SK-N-SH (cell line): Measurements from ENCODE around the gene ARID1B. TPM values are rescaled to one million over a fixed set of nuclear protein-coding genes. Genes with fewer than 3 reads are reported as not detected.

ENCODE experiments used
- CTCF ChIA-PET: fragments of 300-600, 350-600 bp; formaldehyde crosslinking; extraction: SDS; loops from one replicate; lab custom pipeline; 2021; lab: Yijun Ruan, JAX
- POLR2A ChIA-PET: fragments of 350-600 bp; sonication (Branson Sonifier 250); formaldehyde crosslinking; extraction: SDS; loops from one replicate; lab custom pipeline; 2020; ENCODE audit warnings: antibody characterized with exemption, inconsistent platforms; lab: Yijun Ruan, JAX
- DNase-seq: peaks from one replicate; pipeline ENCODE4 v3.0.0; 2012
- H2AFZ ChIP-seq: fragments of 200-600 bp; sonication (generic); 2 replicates; pipeline ENCODE4 v1.8.1; 2016; ENCODE audit warnings: antibody characterized with exemption, mild to moderate bottlenecking, low read depth
- H3F3A ChIP-seq: fragments of 200-600 bp; sonication (generic); replicated peaks from 2 replicates; pipeline ENCODE3; 2016; ENCODE audit warnings: antibody characterized with exemption, mild to moderate bottlenecking; ENCODE audit not compliant: insufficient read depth
- H3K27ac ChIP-seq, 2 experiments: fragments of 200-500 bp in 1 of 2; fragments of 200-600 bp in 1 of 2; sonication (Bioruptor generic) in 1 of 2; sonication (generic), shearing (Covaris generic) in 1 of 2; 2 replicates each; pipeline versions ENCODE4 v1.5.1 to v1.6.1; 2014 to 2016; ENCODE audit warnings: low read depth in 2 of 2, inconsistent platforms in 1 of 2, low read length in 1 of 2, mild to moderate bottlenecking in 1 of 2, mixed read lengths in 1 of 2
- H3K27me3 ChIP-seq: fragments of 200-600 bp; sonication (generic), shearing (Covaris generic); 2 replicates; pipeline ENCODE4 v1.6.1; 2016; ENCODE audit warnings: mixed run types; ENCODE audit not compliant: insufficient read depth
- H3K36me3 ChIP-seq, 2 experiments: fragments of 200-500 bp in 1 of 2; fragments of 200-600 bp in 1 of 2; sonication (Bioruptor generic) in 1 of 2; sonication (generic) in 1 of 2; replicated peaks in 1 of 2; 2 replicates each; pipeline versions ENCODE3 to v1.5.1; 2014 to 2016; ENCODE audit warnings: low read length in 1 of 2, mild to moderate bottlenecking in 1 of 2; ENCODE audit not compliant: insufficient read depth in 2 of 2, control insufficient read depth in 1 of 2
- H3K4me1 ChIP-seq, 2 experiments: fragments of 200-500 bp in 1 of 2; fragments of 200-600 bp in 1 of 2; sonication (Bioruptor generic) in 1 of 2; sonication (generic), shearing (Covaris generic) in 1 of 2; 2 replicates each; pipeline versions ENCODE4 v1.5.1 to v1.6.1; 2014 to 2016; ENCODE audit warnings: low read depth in 1 of 2, low read length in 1 of 2, mixed run types in 1 of 2; ENCODE audit not compliant: insufficient read depth in 2 of 2, control insufficient read depth in 1 of 2
- H3K4me2 ChIP-seq: fragments of 200-600 bp; sonication (generic), shearing (Covaris generic); 2 replicates; pipeline ENCODE4 v1.6.1; 2017; ENCODE audit warnings: mixed run types
- H3K4me3 ChIP-seq, 2 experiments: fragments of 200-500 bp in 1 of 2; fragments of 200-600 bp in 1 of 2; sonication (Bioruptor generic) in 1 of 2; sonication (generic), shearing (Covaris generic) in 1 of 2; 2 replicates each; pipeline versions ENCODE4 v1.5.1 to v1.8.1; 2014 to 2016; ENCODE audit warnings: low read depth in 2 of 2, inconsistent platforms in 1 of 2, low read length in 1 of 2, mild to moderate bottlenecking in 1 of 2, mixed read lengths in 1 of 2, moderate library complexity in 1 of 2
- H3K79me2 ChIP-seq: fragments of 200-600 bp; sonication (generic); 2 replicates; pipeline ENCODE4 v1.8.1; 2017; ENCODE audit warnings: mild to moderate bottlenecking; ENCODE audit not compliant: insufficient read depth
- H3K9ac ChIP-seq: fragments of 200-600 bp; sonication (generic); 2 replicates; pipeline ENCODE4 v1.6.1; 2017; ENCODE audit warnings: mixed run types
- H3K9me2 ChIP-seq: fragments of 200-600 bp; sonication (generic); 2 replicates; pipeline ENCODE4 v1.6.1; 2017; ENCODE audit warnings: mixed run types
- H3K9me3 ChIP-seq: fragments of 200-600 bp; sonication (generic); 2 replicates; pipeline ENCODE4 v1.6.1; 2017; ENCODE audit warnings: mixed run types, mild to moderate bottlenecking, moderate library complexity
- H4K20me1 ChIP-seq: fragments of 200-600 bp; sonication (generic); 2 replicates; pipeline ENCODE4 v1.6.1; 2017; ENCODE audit warnings: mild to moderate bottlenecking, mixed run types; ENCODE audit not compliant: insufficient read depth
- ELF1 ChIP-seq: IDR thresholded peaks from 2 replicates; pipeline ENCODE4 v1.4.0; 2012
- EP300 ChIP-seq, 2 experiments: IDR thresholded peaks; 2 replicates each; pipeline versions ENCODE4 v1.4.0 to v1.6.1; 2012; ENCODE audit warnings: borderline replicate concordance in 1 of 2, low read depth in 1 of 2, low read length in 1 of 2
- FOSL2 ChIP-seq: IDR thresholded peaks from 2 replicates; pipeline ENCODE4 v1.4.0; 2012; ENCODE audit warnings: low read depth, mild to moderate bottlenecking, moderate library complexity, borderline replicate concordance
- GABPA ChIP-seq: IDR thresholded peaks from 2 replicates; pipeline ENCODE4 v1.4.0; 2012; ENCODE audit warnings: low read depth, mild to moderate bottlenecking
- MEF2A ChIP-seq: IDR thresholded peaks from 2 replicates; pipeline ENCODE4 v1.4.0; 2012; ENCODE audit warnings: low read depth, borderline replicate concordance
- MXI1 ChIP-seq: IDR thresholded peaks from 2 replicates; pipeline ENCODE4 v1.6.1; 2012; ENCODE audit warnings: mild to moderate bottlenecking, low read depth, low read length, improper control_type of control experiment
- NRF1 ChIP-seq: IDR thresholded peaks from 2 replicates; pipeline ENCODE4 v1.6.1; 2012; ENCODE audit warnings: low read depth, mild to moderate bottlenecking, low read length
- POLR2AphosphoS5 ChIP-seq: IDR thresholded peaks from 2 replicates; pipeline ENCODE4 v1.6.1; 2012; ENCODE audit warnings: low read depth, low read length
- RAD21 ChIP-seq: IDR thresholded peaks from 2 replicates; pipeline ENCODE4 v1.6.1; 2012; ENCODE audit warnings: mild to moderate bottlenecking, low read length
- RCOR1 ChIP-seq: fragments of 150-350 bp; IDR thresholded peaks from 2 replicates; pipeline ENCODE4 v1.6.1; 2017; ENCODE audit warnings: antibody characterized with exemption, low read length
- RFX5 ChIP-seq: IDR thresholded peaks from 2 replicates; pipeline ENCODE4 v1.6.1; 2012; ENCODE audit warnings: mild to moderate bottlenecking, improper control_type of control experiment, low read length
- RXRA ChIP-seq: IDR thresholded peaks from 2 replicates; pipeline ENCODE4 v1.4.0; 2012; ENCODE audit warnings: low read depth, mild to moderate bottlenecking, borderline replicate concordance
- TEAD4 ChIP-seq: IDR thresholded peaks from 2 replicates; pipeline ENCODE4 v1.4.0; 2012; ENCODE audit warnings: mild to moderate bottlenecking, borderline replicate concordance; ENCODE audit not compliant: insufficient read depth
- WGBS: methylation state at CpG from one replicate; pipeline ENCODE4 v1.1.6; 2017; ENCODE audit warnings: low lambda C conversion rate; 5-methylcytosine and 5-hydroxymethylcytosine counted together
- polyA plus RNA-seq, 3 experiments: library from polyadenylated mRNA; depleted of rRNA; stranded (reverse); fragments of >200 nt; gene quantifications; 2 replicates each; pipeline ENCODE4 v1.2.3, GENCODE V29; 2012
- TF ChIP-seq, protein P1 (sequence below): fragments of 200-600 bp; sonication (generic); IDR thresholded peaks from 2 replicates; pipeline ENCODE4 v1.6.1; 2017; ENCODE audit warnings: antibody characterized with exemption, mild to moderate bottlenecking, moderate library complexity
- TF ChIP-seq, protein P2 (sequence below): fragments of 150-350 bp; IDR thresholded peaks from 2 replicates; pipeline ENCODE4 v1.6.1; 2017; ENCODE audit warnings: antibody characterized with exemption, low read length, low read depth, borderline replicate concordance
- TF ChIP-seq, protein P3 (sequence below): IDR thresholded peaks from 2 replicates; pipeline ENCODE4 v1.4.0; 2012; ENCODE audit warnings: low read depth, borderline replicate concordance
- TF ChIP-seq, protein P4 (sequence below): fragments of 150-350 bp; IDR thresholded peaks from 2 replicates; pipeline ENCODE4 v1.6.1; 2016; ENCODE audit warnings: mild to moderate bottlenecking, low read depth, low read length

Gene ARID1B
- polyA plus RNA-seq, 1 of the 3 experiments (the other 2 are of a cell fraction) = 13.6 TPM

DNA sequence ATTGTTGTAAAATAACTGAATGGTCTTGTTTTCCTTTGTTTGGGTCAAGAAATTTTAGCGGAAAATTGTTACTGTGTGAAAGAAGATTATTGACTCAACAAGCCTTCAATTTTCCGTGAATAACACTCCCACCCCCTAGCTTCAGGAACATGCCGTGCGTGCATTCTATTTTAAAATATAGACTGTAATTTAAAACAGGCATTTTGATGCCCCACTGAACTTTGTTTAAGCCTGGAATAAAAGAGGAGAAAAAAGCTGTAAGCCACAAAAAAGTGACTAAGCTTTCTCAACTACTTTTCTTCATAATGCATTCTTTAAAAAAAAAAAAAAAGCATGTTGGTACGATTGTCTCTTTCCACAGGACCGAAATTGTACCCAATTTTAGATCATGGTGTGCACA, 166.0 kb downstream of the ARID1B start:
- Histone ChIP-seq H3K27me3 (no peaks in the 10 kb centered on the region), H4K20me1 (peaks cover 63% of the 10 kb centered on the region), H3F3A (peaks cover 7% of the 10 kb centered on the region), H3K79me2 (peaks cover 95% of the 10 kb centered on the region), H3K9me3 (no peaks in the 10 kb centered on the region), H3K27ac (peak overlapping the region in 1 of 2 experiments; percentile 32; a peak in 2 of 4 replicates), H3K4me2 (no peak overlapping the region), H3K9me2 (no peaks in the 10 kb centered on the region), H3K36me3 (peaks cover 0 to 3% of the 10 kb centered on the region in 2 experiments), H2AFZ (no peak overlapping the region), H3K9ac (no peak overlapping the region), H3K4me3 (no peak overlapping the region), H3K4me1 (peaks cover 12 to 16% of the 10 kb centered on the region in 2 experiments; a peak in 3 of 4 replicates)
- TF ChIP-seq RAD21 (0 out of 2 replicates have a peak, but pooled peaks have one; percentile 2), MXI1 (no peak), NRF1 (no peak), FOSL2 (no peak), RXRA (no peak)
- TF ChIP-seq, protein P1, sequence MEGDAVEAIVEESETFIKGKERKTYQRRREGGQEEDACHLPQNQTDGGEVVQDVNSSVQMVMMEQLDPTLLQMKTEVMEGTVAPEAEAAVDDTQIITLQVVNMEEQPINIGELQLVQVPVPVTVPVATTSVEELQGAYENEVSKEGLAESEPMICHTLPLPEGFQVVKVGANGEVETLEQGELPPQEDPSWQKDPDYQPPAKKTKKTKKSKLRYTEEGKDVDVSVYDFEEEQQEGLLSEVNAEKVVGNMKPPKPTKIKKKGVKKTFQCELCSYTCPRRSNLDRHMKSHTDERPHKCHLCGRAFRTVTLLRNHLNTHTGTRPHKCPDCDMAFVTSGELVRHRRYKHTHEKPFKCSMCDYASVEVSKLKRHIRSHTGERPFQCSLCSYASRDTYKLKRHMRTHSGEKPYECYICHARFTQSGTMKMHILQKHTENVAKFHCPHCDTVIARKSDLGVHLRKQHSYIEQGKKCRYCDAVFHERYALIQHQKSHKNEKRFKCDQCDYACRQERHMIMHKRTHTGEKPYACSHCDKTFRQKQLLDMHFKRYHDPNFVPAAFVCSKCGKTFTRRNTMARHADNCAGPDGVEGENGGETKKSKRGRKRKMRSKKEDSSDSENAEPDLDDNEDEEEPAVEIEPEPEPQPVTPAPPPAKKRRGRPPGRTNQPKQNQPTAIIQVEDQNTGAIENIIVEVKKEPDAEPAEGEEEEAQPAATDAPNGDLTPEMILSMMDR = 0 out of 2 replicates have a peak, but pooled peaks have one; percentile 11
- no peak for DNase-seq
- ChIA-PET POLR2A (interaction anchor here (0.6 kb wide), 1 partner anchor 14 kb away, joined by 5 read pairs; no protein-coding TSS in a partner anchor), CTCF (interaction anchor here (0.7 to 3.3 kb wide), 6 partner anchors 8 to 384 kb away, joined by 3 to 21 read pairs (median 3); no protein-coding TSS in a partner anchor)
- 83% methylated on average over 6 of the region's 6 CpGs for WGBS

DNA sequence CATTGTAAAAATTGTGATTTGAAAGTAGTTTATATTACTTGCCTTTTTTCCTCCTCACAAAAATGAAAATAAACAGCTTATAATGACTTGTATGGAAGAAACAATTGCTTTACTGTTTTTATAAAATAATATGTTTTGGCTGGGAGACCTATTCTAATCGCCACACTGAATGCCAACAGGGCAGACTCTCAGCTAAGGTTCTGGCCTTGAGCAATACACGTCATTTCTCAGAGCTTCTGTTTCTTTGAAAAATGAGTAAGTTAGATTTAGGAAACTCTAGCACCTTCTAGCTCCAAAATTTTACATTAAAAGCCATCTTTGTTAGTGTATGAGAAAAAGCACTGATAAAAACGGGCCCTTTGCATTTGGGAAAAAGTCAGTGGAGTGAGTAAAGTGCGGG, 166.6 kb downstream of the ARID1B start:
- no peaks in the 10 kb centered on the region for H3K9me3 ChIP-seq
- no peak overlapping the region for H3K27ac ChIP-seq
- H3F3A ChIP-seq = peaks cover 12% of the 10 kb centered on the region
- H3K9me2 ChIP-seq = no peaks in the 10 kb centered on the region
- H3K9ac ChIP-seq = no peak overlapping the region
- WGBS = 99% methylated on average over 4 of the region's 4 CpGs
- peaks cover 12 to 18% of the 10 kb centered on the region in 2 experiments; a peak in 3 of 4 replicates for H3K4me1 ChIP-seq
- ChIA-PET CTCF (interaction anchor here (0.7 to 3.3 kb wide), 5 partner anchors 9 to 42 kb away, joined by 3 to 21 read pairs (median 3); no protein-coding TSS in a partner anchor), POLR2A (interaction anchor here (0.6 kb wide), 1 partner anchor 13 kb away, joined by 5 read pairs; no protein-coding TSS in a partner anchor)
- DNase-seq = no peak
- no peak overlapping the region for H2AFZ ChIP-seq
- peaks cover 94% of the 10 kb centered on the region for H3K79me2 ChIP-seq
- peaks cover 0 to 2% of the 10 kb centered on the region in 2 experiments for H3K36me3 ChIP-seq
- H3K4me2 ChIP-seq = no peak overlapping the region
- no peaks in the 10 kb centered on the region for H3K27me3 ChIP-seq
- H3K4me3 ChIP-seq = no peak overlapping the region
- H4K20me1 ChIP-seq = peaks cover 62% of the 10 kb centered on the region
- TF ChIP-seq, protein P2, sequence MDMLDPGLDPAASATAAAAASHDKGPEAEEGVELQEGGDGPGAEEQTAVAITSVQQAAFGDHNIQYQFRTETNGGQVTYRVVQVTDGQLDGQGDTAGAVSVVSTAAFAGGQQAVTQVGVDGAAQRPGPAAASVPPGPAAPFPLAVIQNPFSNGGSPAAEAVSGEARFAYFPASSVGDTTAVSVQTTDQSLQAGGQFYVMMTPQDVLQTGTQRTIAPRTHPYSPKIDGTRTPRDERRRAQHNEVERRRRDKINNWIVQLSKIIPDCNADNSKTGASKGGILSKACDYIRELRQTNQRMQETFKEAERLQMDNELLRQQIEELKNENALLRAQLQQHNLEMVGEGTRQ = no peak
- no peak for TF ChIP-seq GABPA
- no peak for TF ChIP-seq MEF2A
- no peak for TF ChIP-seq RCOR1
- TF ChIP-seq, protein P3, sequence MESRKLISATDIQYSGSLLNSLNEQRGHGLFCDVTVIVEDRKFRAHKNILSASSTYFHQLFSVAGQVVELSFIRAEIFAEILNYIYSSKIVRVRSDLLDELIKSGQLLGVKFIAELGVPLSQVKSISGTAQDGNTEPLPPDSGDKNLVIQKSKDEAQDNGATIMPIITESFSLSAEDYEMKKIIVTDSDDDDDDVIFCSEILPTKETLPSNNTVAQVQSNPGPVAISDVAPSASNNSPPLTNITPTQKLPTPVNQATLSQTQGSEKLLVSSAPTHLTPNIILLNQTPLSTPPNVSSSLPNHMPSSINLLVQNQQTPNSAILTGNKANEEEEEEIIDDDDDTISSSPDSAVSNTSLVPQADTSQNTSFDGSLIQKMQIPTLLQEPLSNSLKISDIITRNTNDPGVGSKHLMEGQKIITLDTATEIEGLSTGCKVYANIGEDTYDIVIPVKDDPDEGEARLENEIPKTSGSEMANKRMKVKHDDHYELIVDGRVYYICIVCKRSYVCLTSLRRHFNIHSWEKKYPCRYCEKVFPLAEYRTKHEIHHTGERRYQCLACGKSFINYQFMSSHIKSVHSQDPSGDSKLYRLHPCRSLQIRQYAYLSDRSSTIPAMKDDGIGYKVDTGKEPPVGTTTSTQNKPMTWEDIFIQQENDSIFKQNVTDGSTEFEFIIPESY = no peak
- no peak for TF ChIP-seq RFX5
- TF ChIP-seq EP300 (IDR thresholded peaks at IDR 0.05; ENCODE audit: borderline replicate concordance in 1 of 2, low read depth in 1 of 2, low read length in 1 of 2) = no peak
- TF ChIP-seq ELF1 = no peak
- TF ChIP-seq, protein P4, sequence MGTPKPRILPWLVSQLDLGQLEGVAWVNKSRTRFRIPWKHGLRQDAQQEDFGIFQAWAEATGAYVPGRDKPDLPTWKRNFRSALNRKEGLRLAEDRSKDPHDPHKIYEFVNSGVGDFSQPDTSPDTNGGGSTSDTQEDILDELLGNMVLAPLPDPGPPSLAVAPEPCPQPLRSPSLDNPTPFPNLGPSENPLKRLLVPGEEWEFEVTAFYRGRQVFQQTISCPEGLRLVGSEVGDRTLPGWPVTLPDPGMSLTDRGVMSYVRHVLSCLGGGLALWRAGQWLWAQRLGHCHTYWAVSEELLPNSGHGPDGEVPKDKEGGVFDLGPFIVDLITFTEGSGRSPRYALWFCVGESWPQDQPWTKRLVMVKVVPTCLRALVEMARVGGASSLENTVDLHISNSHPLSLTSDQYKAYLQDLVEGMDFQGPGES = no peak
- no peak for TF ChIP-seq FOSL2
- TF ChIP-seq RAD21 = no peak
- TF ChIP-seq, protein P1 = no peak
- TF ChIP-seq POLR2AphosphoS5 = no peak
- TF ChIP-seq TEAD4 = no peak
